Endothelial cell (in vitro differentiated cells): Measurements from ENCODE around the gene TECTA. TPM values are rescaled to one million over a fixed set of nuclear protein-coding genes. Genes with fewer than 3 reads are reported as not detected.

Experiments
- DNase-seq: peaks from one replicate; pipeline ENCODE4 v3.0.0; 2021; ENCODE audit warnings: low spot score
- H3K27ac Mint-ChIP-seq: one replicate; pipeline ENCODE4 v1.8.0; 2021; ENCODE audit warnings: mixed read lengths, inconsistent platforms; ENCODE audit not compliant: unreplicated experiment
- H3K27me3 Mint-ChIP-seq: one replicate; pipeline ENCODE4 v1.8.0; 2021; ENCODE audit warnings: mild to moderate bottlenecking, moderate library complexity, mixed read lengths, inconsistent platforms; ENCODE audit not compliant: unreplicated experiment
- H3K36me3 Mint-ChIP-seq: one replicate; pipeline ENCODE4 v1.8.0; 2021; ENCODE audit warnings: mild to moderate bottlenecking, low read depth, mixed read lengths, inconsistent platforms; ENCODE audit not compliant: unreplicated experiment
- H3K4me1 Mint-ChIP-seq: one replicate; pipeline ENCODE4 v1.8.0; 2021; ENCODE audit warnings: mild to moderate bottlenecking, mixed read lengths, inconsistent platforms; ENCODE audit not compliant: unreplicated experiment
- H3K4me3 Mint-ChIP-seq: one replicate; pipeline ENCODE4 v1.8.0; 2021; ENCODE audit warnings: mild to moderate bottlenecking, mixed read lengths, inconsistent platforms; ENCODE audit not compliant: unreplicated experiment
- H3K9me3 Mint-ChIP-seq: one replicate; pipeline ENCODE4 v1.8.0; 2021; ENCODE audit warnings: mixed read lengths, inconsistent platforms; ENCODE audit not compliant: unreplicated experiment
- total RNA-seq: library from RNA; stranded (reverse); fragmentation: NEBNext Ultra II Directional; extraction: Animal tissue kit (Norgen Biotek cat#: 25700); gene quantifications from one replicate; pipeline ENCODE4 v1.2.1, GENCODE V29; 2021; ENCODE audit not compliant: unreplicated experiment
- TF ChIP-seq, protein P1 (sequence below): fragments of 200-600 bp; sonication (generic); IDR thresholded peaks from one replicate; pipeline ENCODE4 v1.5.0; 2021; ENCODE audit warnings: antibody characterized with exemption; ENCODE audit not compliant: unreplicated experiment

Gene TECTA
- total RNA-seq, 1 donor from 2014 or later: 2.2 TPM

DNA sequence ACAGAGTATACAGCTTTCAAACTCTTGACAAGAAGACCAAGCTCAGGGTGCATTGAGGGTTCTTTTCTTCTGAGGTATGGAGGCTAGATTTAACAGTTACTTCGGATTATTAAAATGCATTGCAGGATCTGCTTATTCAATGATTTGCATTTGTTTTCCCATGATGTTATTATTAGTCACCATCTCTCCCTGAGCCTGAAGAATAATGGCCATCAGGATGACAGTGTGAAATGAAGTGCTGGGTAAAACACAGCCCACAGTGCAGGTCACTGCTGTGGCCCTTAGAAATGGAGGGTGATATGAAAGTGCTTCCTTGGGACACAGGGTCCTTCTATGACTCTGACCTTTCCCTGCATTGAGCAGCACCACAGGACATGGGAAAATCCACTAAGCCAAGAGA lies 40.0 kb downstream of the TECTA start:
- Mint-ChIP-seq H3K4me3 (no peak overlapping the region), H3K27me3 (peaks cover 5% of the 10 kb centered on the region), H3K4me1 (peaks cover 6% of the 10 kb centered on the region), H3K36me3 (no peaks in the 10 kb centered on the region), H3K27ac (no peak overlapping the region), H3K9me3 (no peaks in the 10 kb centered on the region)
- no peak for DNase-seq
- TF ChIP-seq, protein P1, sequence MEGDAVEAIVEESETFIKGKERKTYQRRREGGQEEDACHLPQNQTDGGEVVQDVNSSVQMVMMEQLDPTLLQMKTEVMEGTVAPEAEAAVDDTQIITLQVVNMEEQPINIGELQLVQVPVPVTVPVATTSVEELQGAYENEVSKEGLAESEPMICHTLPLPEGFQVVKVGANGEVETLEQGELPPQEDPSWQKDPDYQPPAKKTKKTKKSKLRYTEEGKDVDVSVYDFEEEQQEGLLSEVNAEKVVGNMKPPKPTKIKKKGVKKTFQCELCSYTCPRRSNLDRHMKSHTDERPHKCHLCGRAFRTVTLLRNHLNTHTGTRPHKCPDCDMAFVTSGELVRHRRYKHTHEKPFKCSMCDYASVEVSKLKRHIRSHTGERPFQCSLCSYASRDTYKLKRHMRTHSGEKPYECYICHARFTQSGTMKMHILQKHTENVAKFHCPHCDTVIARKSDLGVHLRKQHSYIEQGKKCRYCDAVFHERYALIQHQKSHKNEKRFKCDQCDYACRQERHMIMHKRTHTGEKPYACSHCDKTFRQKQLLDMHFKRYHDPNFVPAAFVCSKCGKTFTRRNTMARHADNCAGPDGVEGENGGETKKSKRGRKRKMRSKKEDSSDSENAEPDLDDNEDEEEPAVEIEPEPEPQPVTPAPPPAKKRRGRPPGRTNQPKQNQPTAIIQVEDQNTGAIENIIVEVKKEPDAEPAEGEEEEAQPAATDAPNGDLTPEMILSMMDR: no peak

DNA sequence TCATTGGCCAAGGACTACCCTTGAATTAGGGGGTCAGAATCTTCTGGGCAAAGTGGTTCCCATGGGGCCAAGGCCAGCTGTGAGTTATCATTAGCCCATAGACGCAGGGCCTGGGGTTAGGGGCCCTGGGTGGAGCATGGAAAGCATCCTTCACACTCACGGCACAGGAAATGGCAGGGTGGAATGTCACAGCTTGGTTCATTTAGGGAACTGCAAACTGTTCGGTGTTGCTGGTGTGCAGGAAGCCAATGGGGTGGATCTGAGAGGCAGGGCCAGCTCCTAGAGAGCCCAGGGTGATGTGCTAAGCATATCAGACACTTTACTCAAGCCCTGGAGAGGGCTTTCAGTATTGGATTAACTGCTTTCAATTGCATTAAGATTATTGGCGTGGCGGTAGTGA lies 42.9 kb downstream of the TECTA start:
- no peak overlapping the region for H3K4me3 Mint-ChIP-seq

DNA sequence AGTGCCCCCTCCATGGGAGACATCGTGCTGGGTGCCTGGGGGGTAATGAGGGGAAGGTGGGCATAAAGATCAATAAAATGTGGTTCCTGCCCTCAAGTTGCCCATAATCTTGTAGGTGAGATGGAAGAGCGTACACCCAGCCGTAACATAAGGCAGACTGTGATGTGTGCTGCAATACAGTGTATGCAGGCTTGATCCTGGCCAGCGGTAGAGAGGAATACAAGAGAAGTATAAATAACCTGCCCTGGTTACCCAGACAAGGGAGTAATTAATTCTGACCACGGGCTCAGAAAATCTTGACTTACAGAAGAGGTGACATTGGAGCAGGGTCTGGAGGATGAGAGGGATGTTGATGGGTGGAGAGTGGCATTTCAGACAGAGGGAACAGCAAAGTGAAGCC lies 43.7 kb downstream of the TECTA start:
- TF ChIP-seq, protein P1: no peak
- H3K27ac Mint-ChIP-seq: no peak overlapping the region
- H3K4me3 Mint-ChIP-seq: no peak overlapping the region
- no peak for DNase-seq
- H3K9me3 Mint-ChIP-seq: no peaks in the 10 kb centered on the region
- H3K36me3 Mint-ChIP-seq: no peaks in the 10 kb centered on the region
- H3K27me3 Mint-ChIP-seq: peaks cover 5% of the 10 kb centered on the region
- H3K4me1 Mint-ChIP-seq: peaks cover 6% of the 10 kb centered on the region

More for the DNA sequence above, 42.9 kb downstream of the TECTA start:
- no peak for DNase-seq
- Mint-ChIP-seq H3K27ac (no peak overlapping the region), H3K27me3 (peaks cover 5% of the 10 kb centered on the region), H3K9me3 (no peaks in the 10 kb centered on the region), H3K4me1 (peaks cover 6% of the 10 kb centered on the region), H3K36me3 (no peaks in the 10 kb centered on the region)
- TF ChIP-seq, protein P1: no peak

DNA sequence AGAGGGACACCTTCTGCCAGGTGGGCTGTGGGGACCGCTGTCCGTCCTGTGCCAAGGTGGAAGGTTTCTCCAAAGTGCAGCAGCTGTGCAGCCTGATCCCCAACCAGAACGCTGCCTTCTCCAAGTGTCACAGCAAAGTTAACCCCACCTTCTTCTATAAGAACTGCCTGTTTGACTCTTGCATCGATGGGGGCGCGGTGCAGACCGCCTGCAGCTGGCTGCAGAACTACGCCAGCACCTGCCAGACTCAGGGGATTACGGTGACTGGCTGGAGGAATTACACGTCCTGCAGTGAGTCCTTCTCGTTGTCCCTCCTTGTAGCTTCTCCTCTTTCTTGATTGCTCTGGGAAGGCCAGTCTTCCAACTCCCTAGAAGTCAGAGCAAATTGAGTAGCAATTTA lies 44.8 kb downstream of the TECTA start:
- no peaks in the 10 kb centered on the region for H3K36me3 Mint-ChIP-seq
- H3K27me3 Mint-ChIP-seq: peaks cover 5% of the 10 kb centered on the region
- no peaks in the 10 kb centered on the region for H3K9me3 Mint-ChIP-seq
- TF ChIP-seq, protein P1: no peak
- no peak overlapping the region for H3K27ac Mint-ChIP-seq
- no peak for DNase-seq
- H3K4me3 Mint-ChIP-seq: no peak overlapping the region
- peaks cover 6% of the 10 kb centered on the region for H3K4me1 Mint-ChIP-seq

DNA sequence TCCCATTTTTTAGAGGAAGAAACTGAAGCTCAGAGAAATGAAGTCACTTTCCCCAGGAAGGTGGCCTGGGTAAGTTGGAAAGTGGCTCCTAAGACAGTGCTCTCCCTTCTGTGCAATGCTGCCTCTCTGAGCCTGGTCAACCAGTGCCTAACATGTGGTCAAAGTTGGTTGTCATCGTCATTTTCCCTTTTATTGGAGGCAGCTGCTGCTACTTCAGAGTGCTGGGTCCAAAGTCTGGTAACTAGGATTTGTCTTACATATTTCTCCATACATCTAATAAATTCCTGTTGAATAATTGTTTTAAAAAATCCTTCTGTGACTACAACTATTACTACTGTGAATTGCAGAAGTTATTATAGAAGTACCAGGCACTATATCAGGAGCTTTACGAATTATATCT lies 48.1 kb downstream of the TECTA start:
- Mint-ChIP-seq H3K36me3 (no peaks in the 10 kb centered on the region), H3K27me3 (no peaks in the 10 kb centered on the region), H3K9me3 (no peaks in the 10 kb centered on the region), H3K27ac (no peak overlapping the region), H3K4me1 (peaks cover 2% of the 10 kb centered on the region), H3K4me3 (no peak overlapping the region)
- DNase-seq: no peak
- TF ChIP-seq, protein P1: no peak
